IPS-NIHi11 (cell line): Measurements from ENCODE around the gene DUSP11.
"Not testable (repeated sequence)": the region's sequence is repeated elsewhere in the genome, so short reads cannot be mapped to it uniquely, and the experiment has no call there.

Source experiments
- DNase-seq: peaks from one replicate; pipeline ENCODE4 v3.0.0; 2012; ENCODE audit warnings: mixed read lengths, low spot score

The DUSP11 gene

GRCh38 chr2:73772819-73773218, 7.1 kb downstream of the DUSP11 start:
- DNase-seq: no peak

GRCh38 chr2:73770725-73771124, 9.2 kb downstream of the DUSP11 start:
- DNase-seq: no peak

- DNase-seq: no peak
These were observed 12.9 kb downstream of the DUSP11 start for GRCh38 chr2:73766994-73767393.

- no peak for DNase-seq
These were observed 13.6 kb downstream of the DUSP11 start for GRCh38 chr2:73766349-73766748.

- no peak for DNase-seq
These were observed 15.0 kb downstream of the DUSP11 start for GRCh38 chr2:73764945-73765344.

GRCh38 chr2:73762571-73762970, 17.3 kb downstream of the DUSP11 start:
- DNase-seq: no peak

GRCh38 chr2:73759904-73760303, 20.0 kb downstream of the DUSP11 start:
- DNase-seq: no peak

- no peak for DNase-seq
These were observed 20.6 kb downstream of the DUSP11 start for GRCh38 chr2:73759285-73759764.

GRCh38 chr2:73754332-73754731, 25.6 kb downstream of the DUSP11 start:
- not testable (repeated sequence) for DNase-seq

- no peak for DNase-seq
These were observed 30.6 kb downstream of the DUSP11 start for GRCh38 chr2:73749314-73749713.

GRCh38 chr2:73746877-73747208, 33.1 kb downstream of the DUSP11 start:
- no peak for DNase-seq

GRCh38 chr2:73746015-73746876, 33.7 kb downstream of the DUSP11 start:
- DNase-seq: peak; percentile 25

- DNase-seq: no peak
These were observed 39.1 kb downstream of the DUSP11 start for GRCh38 chr2:73740767-73741166.

GRCh38 chr2:73739101-73739500, 40.8 kb downstream of the DUSP11 start:
- DNase-seq: no peak

- peak; percentile 99 for DNase-seq
These were observed 42.8 kb downstream of the DUSP11 start, which contains the start of gene TPRKB for GRCh38 chr2:73736855-73737779. Gene TPRKB (minus strand): TSS chr2:73737345. CDS start chr2:73734569, 2,776 bp downstream.

- DNase-seq: no peak
These were observed 43.5 kb downstream of the DUSP11 start for GRCh38 chr2:73736378-73736777.

- DNase-seq: no peak
These were observed 49.1 kb downstream of the DUSP11 start for GRCh38 chr2:73730810-73731209.

- DNase-seq: no peak
These were observed 51.2 kb downstream of the DUSP11 start for GRCh38 chr2:73728711-73729110.

- no peak for DNase-seq
These were observed 51.9 kb downstream of the DUSP11 start for GRCh38 chr2:73728043-73728442.

- not testable (repeated sequence) for DNase-seq
These were observed 53.2 kb downstream of the DUSP11 start for GRCh38 chr2:73726657-73727056.

GRCh38 chr2:73718851-73719621, 60.9 kb downstream of the DUSP11 start:
- no peak for DNase-seq

GRCh38 chr2:73718421-73718820, 61.5 kb downstream of the DUSP11 start:
- DNase-seq: no peak
